ENCODE measurements around the gene GALP. TPM values are rescaled to one million over a fixed set of nuclear protein-coding genes. Genes with fewer than 3 reads are reported as not detected.

The GALP gene
- total RNA-seq, 4 donors from 2014 or later: not detected

DNA sequence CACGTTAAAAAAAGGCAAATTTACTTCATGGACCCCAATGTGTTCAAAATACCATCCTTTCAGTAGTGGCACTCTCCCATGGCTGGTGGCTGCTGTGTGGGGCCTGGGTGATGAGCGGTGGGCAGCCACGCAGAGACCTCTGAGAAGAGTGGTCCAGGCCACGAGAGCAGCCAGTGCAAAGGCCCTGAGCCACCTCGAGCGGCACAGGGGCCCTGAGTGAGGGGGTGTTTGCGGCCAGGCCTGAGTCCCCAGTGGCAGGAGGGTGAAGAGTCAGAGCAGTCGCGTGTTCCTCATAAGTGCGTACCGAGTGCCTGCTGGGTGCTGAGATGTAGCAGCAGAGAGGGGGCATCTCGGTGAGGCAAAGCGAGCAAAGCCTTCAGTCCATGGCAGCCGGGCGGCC lies 27.7 kb upstream of the GALP start:
- TF ChIP-seq, protein P1, sequence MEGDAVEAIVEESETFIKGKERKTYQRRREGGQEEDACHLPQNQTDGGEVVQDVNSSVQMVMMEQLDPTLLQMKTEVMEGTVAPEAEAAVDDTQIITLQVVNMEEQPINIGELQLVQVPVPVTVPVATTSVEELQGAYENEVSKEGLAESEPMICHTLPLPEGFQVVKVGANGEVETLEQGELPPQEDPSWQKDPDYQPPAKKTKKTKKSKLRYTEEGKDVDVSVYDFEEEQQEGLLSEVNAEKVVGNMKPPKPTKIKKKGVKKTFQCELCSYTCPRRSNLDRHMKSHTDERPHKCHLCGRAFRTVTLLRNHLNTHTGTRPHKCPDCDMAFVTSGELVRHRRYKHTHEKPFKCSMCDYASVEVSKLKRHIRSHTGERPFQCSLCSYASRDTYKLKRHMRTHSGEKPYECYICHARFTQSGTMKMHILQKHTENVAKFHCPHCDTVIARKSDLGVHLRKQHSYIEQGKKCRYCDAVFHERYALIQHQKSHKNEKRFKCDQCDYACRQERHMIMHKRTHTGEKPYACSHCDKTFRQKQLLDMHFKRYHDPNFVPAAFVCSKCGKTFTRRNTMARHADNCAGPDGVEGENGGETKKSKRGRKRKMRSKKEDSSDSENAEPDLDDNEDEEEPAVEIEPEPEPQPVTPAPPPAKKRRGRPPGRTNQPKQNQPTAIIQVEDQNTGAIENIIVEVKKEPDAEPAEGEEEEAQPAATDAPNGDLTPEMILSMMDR (IDR thresholded peaks at IDR 0.05; ENCODE audit: low read depth): no peak

DNA sequence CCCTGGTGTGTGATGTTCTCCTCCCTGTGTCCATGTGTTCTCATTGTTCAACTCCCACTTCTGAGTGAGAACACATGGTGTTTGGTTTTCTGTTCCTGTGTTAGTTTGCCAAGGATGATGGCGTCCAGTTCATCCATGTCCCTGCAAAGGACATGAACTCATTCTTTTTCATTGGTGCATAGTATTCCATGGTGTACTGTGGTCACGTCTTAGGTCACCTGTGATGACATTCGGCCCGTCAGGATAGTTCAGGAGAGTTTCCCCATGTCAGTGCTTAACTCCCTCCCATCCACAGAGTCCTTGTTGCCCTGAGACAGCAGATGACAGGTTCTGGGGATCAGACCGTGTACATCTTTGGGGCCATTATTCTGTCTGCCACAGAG lies 26.2 kb upstream of the GALP start:
- TF ChIP-seq, protein P1 (IDR thresholded peaks at IDR 0.05; ENCODE audit: low read depth): no peak

DNA sequence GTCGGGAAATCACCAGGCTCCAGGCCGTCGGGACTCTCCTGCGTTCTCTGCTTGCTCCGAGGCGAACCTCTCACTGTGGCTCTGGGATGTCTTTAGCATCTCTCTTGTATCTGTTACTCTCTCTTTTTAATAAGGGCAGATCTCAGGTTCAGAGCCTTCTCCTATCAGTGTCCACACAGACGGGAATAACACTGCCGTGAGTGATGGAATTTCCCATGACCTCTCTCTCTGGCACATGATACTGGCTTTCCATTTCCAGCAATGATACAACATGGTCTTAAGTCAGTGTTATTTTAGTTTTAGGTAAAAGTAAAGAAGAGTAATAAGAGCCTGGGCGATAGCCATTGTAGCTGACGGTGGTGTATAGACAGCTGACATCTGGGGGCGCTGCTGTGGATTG lies 25.4 kb upstream of the GALP start:
- TF ChIP-seq, protein P1 (IDR thresholded peaks at IDR 0.05; ENCODE audit: low read depth): no peak

DNA sequence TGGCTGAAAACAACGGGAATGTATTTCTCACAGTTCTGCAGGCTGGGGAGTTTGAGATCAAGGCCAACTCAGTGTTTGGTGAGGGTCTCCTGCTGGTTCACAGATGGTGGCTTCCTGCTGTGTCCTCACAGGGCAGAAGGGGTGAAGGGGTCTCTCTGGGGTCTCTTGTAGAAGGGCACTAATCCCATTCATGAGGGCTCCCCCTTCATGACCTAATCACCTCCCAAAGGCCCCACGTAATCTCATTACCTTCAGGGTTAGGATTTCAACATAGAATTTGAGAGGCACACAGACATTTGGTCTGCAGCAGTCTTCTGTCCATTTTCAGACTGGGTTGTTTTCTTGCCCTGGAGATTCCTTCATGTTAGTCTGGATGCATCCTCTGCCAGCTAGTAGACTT lies 23.2 kb upstream of the GALP start:
- TF ChIP-seq, protein P1 (IDR thresholded peaks at IDR 0.05; ENCODE audit: low read depth): no peak

DNA sequence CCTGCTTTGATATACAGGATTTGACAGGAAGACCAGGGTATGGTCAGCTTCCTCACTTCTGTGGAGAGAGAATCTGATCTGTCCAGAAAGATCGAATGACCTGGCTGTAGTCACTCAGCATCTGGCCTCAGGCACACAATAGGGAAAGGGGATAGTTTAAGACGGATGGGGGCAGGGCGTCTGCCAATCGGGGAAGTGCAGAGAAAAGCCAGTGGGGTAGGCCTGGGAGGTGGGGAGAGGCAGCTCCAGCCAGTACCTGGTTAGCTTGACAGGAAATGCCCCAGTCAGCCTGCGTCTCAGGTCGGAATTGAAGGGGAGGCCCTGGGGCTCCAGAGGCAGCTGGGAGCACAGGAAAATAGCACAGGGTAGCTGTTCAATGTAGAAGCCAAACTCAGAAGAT lies 22.3 kb upstream of the GALP start:
- TF ChIP-seq, protein P1 (IDR thresholded peaks at IDR 0.05; ENCODE audit: low read depth): no peak

DNA sequence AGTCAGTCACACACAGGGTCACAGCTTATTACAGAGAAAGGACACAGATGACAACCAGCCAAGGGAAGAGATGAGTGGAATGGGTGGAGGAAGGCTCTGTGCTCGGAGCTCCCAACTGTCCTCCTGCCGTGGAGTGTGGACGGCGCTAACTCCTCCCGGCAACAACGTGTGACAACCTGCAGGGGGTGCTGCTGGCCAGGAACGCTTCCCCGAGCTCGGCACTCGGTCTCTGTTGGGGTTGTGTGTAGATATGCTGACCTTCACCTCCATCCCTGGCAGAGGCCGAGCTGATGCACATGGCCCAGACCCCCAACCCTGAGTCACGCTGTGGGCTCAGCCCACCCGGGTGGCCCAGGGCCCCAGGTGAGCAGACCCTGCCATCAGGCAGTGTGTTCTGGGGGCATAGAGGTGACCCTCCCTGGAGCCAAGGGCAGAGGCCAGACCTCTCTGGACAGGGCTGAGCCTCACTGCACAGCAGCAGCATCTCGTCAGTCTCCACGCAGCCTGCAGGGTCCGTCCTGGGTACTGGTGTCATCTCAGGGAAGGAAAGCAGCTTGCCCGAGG lies 20.6 kb upstream of the GALP start:
- TF ChIP-seq, protein P1 (IDR thresholded peaks at IDR 0.05; ENCODE audit: low read depth): no peak

DNA sequence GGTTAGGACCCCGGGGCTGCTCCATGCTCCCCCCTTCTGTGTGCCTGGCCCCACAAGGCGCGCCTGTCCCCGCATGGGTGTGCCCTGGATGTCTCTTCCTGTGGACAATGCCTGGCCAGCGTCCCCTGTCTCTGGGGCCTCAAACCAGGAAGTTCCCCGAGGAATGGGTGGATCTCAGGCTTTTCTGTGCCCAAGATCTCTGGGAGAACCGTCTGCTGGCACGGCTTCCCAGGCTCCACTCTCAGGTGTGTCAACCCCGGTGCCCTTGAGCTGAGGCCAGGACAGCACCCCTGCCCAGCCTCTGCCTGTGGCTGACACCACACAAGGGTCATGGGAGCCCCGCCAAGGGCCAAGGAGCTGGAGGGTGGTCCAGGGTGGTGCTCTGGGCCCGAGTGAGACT lies 19.0 kb upstream of the GALP start:
- TF ChIP-seq, protein P1 (IDR thresholded peaks at IDR 0.05; ENCODE audit: low read depth): no peak
